Measurements from ENCODE around the gene TSPAN14.
A peak's percentile ranks its signal among the peaks of the same experiment; 100 is the strongest.

TSPAN14 gene

GRCh38 chr10:80455461-80456349 lies 1.6 kb downstream of the TSPAN14 start:
- no peak for DNase-seq (ENCODE audit: low read depth)

- DNase-seq (ENCODE audit: low read depth), result no peak
Observed at GRCh38 chr10:80457554-80458262, 3.6 kb downstream of the TSPAN14 start.

GRCh38 chr10:80458263-80458625 lies 4.1 kb downstream of the TSPAN14 start:
- no peak for DNase-seq (ENCODE audit: low read depth)

- DNase-seq (ENCODE audit: low read depth), result peak; percentile 27
Observed at GRCh38 chr10:80458638-80459037, 4.5 kb downstream of the TSPAN14 start.

- DNase-seq (ENCODE audit: low read depth), result peak; percentile 95
Observed at GRCh38 chr10:80459047-80459865, 5.1 kb downstream of the TSPAN14 start.

- DNase-seq (ENCODE audit: low read depth), result peak; percentile 78
Observed at GRCh38 chr10:80460399-80461207, 6.5 kb downstream of the TSPAN14 start.

- DNase-seq (ENCODE audit: low read depth), result peak; percentile 21
Observed at GRCh38 chr10:80461208-80462183, 7.4 kb downstream of the TSPAN14 start.

- peak; percentile 63 for DNase-seq (ENCODE audit: low read depth)
Observed at GRCh38 chr10:80462299-80462980, 8.3 kb downstream of the TSPAN14 start.

GRCh38 chr10:80462981-80463741 lies 9.1 kb downstream of the TSPAN14 start:
- DNase-seq (ENCODE audit: low read depth), result peak; percentile 86

- DNase-seq (ENCODE audit: low read depth), result no peak
Observed at GRCh38 chr10:80463868-80464267, 9.8 kb downstream of the TSPAN14 start.

- DNase-seq (ENCODE audit: low read depth), result peak; percentile 39
Observed at GRCh38 chr10:80464557-80465450, 10.7 kb downstream of the TSPAN14 start.

GRCh38 chr10:80465451-80465835 lies 11.3 kb downstream of the TSPAN14 start:
- no peak for DNase-seq (ENCODE audit: low read depth)

GRCh38 chr10:80465839-80466590 lies 11.9 kb downstream of the TSPAN14 start:
- no peak for DNase-seq (ENCODE audit: low read depth)

GRCh38 chr10:80466724-80467326 lies 12.7 kb downstream of the TSPAN14 start:
- no peak for DNase-seq (ENCODE audit: low read depth)

- no peak for DNase-seq (ENCODE audit: low read depth)
Observed at GRCh38 chr10:80468002-80468401, 13.9 kb downstream of the TSPAN14 start.

GRCh38 chr10:80468806-80469421 lies 14.8 kb downstream of the TSPAN14 start:
- no peak for DNase-seq (ENCODE audit: low read depth)

All from EH (cell line).